Astrocyte of the spinal cord (primary cell): Measurements from ENCODE around the gene PFKFB2.

Experiments
- DNase-seq: peaks from one replicate; pipeline ENCODE4 v3.0.0; 2011; ENCODE audit warnings: low read depth, low spot score
- H3K4me3 ChIP-seq: 2 replicates; pipeline ENCODE4 v1.5.1; 2011; ENCODE audit warnings: low read depth, mild to moderate bottlenecking, low read length, moderate library complexity
- CTCF ChIP-seq: IDR thresholded peaks from 2 replicates; pipeline ENCODE4 v1.5.1; 2012; ENCODE audit warnings: low read depth, mild to moderate bottlenecking, low read length, inconsistent platforms
- in situ Hi-C: cut with HindIII; loops from 2 replicates; pipeline ENCODE4 v1.10.0; 2017; ENCODE audit warnings: low sequenced_read_pairs

PFKFB2 gene

GRCh38 chr1:207009945-207010344 lies 43.1 kb upstream of the PFKFB2 start:
- no peak for TF ChIP-seq CTCF
- H3K4me3 ChIP-seq = no peak overlapping the region
- in situ Hi-C loops = no loop called here
- no peak for DNase-seq

GRCh38 chr1:207010726-207011125 lies 42.3 kb upstream of the PFKFB2 start:
- no peak for DNase-seq
- no peak overlapping the region for H3K4me3 ChIP-seq
- no peak for TF ChIP-seq CTCF
- in situ Hi-C loops = no loop called here

GRCh38 chr1:207013321-207014085 lies 39.6 kb upstream of the PFKFB2 start:
- H3K4me3 ChIP-seq = no peak overlapping the region
- no peak for DNase-seq
- in situ Hi-C loops = no loop called here
- no peak for TF ChIP-seq CTCF

DNA sequence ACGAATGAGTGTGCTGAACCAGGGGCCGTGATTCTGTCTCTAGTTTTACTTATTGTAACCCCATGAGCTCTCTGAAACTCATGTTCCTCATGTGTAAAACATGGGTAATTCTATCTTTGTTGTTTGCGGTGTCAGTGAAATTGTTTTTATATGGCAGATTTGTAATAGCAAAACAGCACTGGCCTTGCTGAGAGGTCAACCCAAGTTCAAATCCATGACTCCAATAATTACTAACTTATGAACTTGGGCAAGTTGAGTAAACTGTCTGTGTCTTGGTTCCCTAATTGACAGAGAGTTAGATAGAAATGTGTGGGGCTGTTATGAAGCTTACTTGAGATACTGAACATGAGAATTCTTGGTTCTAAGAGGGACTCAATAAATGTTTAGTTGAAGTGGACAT lies 38.3 kb upstream of the PFKFB2 start:
- TF ChIP-seq CTCF = no peak
- no peak for DNase-seq
- H3K4me3 ChIP-seq = no peak overlapping the region
- in situ Hi-C loops = no loop called here

DNA sequence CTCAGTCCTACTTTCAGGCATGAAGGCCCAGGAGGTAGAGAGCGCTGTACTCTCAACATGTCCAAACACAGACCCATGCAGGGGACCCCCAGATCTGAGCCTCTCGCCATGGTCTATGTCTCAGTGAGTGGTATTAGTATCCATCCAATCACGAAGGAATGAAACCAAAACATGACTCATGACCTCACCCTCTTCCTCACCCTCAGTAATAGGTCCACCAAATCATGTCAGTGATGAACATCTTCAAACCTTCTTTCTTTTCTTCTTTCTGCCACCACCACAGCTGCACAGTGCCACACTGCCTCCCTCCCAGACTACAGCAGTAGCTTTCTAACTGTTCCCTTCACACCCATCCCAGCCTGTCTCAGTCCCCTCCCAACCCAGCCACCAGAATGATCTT lies 37.3 kb upstream of the PFKFB2 start:
- in situ Hi-C loops = no loop called here
- no peak overlapping the region for H3K4me3 ChIP-seq
- no peak for TF ChIP-seq CTCF
- no peak for DNase-seq

DNA sequence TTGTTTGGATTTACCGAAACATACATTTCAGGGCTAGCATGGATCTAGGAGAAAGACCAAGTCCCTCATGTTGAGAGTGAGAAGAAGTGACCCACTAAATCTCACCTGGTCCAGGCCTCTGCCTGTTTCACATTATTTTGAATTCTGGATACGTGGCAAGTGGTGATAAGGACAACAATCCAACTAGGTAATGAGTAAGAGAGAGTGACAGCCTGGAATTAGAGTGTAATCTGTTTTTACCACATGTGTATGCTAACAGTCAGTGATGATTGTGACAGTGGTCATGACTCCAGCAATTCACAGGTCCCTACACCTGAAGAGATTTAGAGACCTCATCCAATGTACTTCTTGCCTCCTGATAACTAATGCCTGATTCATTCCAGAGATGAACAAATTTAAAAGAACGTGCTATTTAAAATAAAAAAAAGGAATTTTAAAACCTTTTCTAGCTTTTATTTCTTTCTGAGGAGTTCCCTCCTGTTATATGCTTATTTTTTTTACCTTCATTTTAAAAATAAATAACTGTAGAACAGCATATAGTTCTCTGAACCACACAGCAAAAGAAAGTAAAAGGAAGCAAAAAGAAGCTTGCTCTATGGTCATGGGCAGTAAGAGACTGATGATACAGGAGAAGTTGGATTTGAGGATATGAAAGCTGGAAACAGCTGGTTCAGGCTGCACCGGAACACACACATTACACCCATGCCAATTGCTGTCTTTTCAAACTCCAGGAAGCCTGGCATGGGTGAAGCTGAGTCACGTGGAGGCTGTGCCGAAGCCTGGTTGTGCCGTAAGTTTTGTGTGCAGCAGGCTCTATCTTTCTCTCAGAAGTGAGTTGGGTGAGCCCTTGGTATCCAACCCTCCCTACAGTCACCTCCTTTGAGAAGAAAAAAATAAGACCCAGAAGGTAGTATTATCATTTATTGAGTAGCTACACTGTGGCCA lies 35.2 kb upstream of the PFKFB2 start:
- peak; percentile 33 for DNase-seq
- no peak overlapping the region for H3K4me3 ChIP-seq
- no peak for TF ChIP-seq CTCF
- in situ Hi-C loops = no loop called here
